VCaP (cell line): ENCODE data around the gene NFKBIB.
A peak's percentile ranks its signal among the peaks of the same experiment; 100 is the strongest.
"Not testable (repeated sequence)": the region's sequence is repeated elsewhere in the genome, so short reads cannot be mapped to it uniquely, and the experiment has no call there.

Experiments
- H3K27ac ChIP-seq: fragments of 450-650 bp; 2 replicates; pipeline ENCODE4 v1.5.1; 2017
- TF ChIP-seq, protein P1 (sequence below): fragments of 450-650 bp; conservative IDR thresholded peaks from 2 replicates; pipeline ENCODE4 v1.5.1; 2017; ENCODE audit warnings: mild to moderate bottlenecking, moderate library complexity

NFKBIB gene

DNA sequence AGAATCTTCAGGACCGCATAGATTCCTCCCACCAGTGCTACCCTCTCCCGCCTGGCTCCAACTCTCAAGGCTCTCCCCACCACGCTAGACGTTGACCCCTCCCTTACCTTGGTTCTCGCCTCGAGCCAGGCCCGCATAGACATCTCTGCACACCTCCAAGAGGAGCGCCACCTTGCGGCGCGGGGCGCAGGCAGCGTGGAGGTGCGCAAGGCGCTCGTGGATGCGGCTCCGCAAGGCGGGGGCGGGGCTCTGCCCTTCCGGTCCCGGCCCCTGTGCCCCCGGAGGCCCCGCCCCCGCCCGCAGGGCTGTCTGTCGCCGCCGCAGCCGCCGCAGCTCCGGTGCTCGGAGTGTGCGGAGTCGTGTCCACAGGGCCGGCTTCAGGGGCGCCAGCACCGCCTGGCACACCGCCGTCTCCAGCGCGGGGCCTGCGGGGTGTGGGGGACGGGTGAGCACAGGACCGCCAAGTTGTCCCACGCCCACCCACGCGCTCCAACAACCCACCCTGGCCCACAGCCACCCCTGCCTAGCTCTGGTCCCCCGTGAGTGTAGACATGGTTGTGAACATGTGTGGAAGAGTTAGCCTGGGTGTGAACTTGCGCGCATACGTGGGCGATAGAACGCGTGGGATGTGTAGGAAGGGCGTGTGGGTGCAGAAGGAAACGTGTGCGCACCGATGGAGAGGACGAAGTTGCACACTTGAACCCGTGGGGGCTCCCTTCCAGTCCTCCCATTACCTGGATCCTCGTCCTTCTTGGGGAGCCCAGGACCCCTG, 29.7 kb upstream of the NFKBIB start:
- peak overlapping the region; percentile 23; the same call in 1 of the 2 replicates for H3K27ac ChIP-seq
- TF ChIP-seq, protein P1, sequence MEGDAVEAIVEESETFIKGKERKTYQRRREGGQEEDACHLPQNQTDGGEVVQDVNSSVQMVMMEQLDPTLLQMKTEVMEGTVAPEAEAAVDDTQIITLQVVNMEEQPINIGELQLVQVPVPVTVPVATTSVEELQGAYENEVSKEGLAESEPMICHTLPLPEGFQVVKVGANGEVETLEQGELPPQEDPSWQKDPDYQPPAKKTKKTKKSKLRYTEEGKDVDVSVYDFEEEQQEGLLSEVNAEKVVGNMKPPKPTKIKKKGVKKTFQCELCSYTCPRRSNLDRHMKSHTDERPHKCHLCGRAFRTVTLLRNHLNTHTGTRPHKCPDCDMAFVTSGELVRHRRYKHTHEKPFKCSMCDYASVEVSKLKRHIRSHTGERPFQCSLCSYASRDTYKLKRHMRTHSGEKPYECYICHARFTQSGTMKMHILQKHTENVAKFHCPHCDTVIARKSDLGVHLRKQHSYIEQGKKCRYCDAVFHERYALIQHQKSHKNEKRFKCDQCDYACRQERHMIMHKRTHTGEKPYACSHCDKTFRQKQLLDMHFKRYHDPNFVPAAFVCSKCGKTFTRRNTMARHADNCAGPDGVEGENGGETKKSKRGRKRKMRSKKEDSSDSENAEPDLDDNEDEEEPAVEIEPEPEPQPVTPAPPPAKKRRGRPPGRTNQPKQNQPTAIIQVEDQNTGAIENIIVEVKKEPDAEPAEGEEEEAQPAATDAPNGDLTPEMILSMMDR = peak; percentile 78

DNA sequence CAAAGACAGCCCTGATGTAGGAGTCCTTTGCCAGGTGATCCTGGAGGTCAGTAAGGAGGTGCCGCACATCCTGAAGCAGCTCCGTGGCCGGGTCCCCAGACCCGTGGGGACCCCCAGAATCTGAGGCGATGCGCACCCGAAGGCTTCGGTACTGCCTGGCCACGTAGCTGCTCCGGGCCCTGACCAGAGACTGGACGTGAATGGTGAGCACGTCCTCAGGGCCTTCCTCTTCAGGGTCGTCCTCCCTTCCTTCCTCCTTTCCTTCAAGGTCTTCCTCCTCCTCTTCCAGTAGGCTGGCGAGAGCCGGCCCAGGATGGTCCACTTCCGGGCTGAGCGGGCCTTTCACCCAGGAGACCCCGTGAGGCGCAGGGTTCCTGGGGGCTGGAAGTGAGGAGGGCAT, 29.2 kb upstream of the NFKBIB start:
- H3K27ac ChIP-seq = no peak overlapping the region
- TF ChIP-seq, protein P1 = no peak

DNA sequence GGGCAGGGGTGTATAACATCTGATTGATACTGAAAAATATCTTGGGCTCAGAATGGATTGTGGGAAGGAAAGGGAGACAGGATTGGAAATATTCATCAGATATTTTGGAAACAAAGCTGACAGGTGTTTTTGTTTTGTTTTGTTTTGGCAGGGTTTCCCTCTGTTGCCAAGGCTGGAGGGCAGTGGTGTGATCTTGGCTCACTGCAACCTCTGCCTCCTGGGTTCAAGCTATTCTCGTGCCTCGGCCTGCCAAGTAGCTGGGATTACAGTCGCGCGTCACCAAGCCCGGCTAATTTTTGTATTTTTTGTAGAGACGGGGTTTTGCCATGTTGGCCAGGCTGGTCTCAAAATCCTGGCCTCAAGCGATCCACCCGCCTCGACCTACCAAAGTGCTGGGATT, 26.4 kb upstream of the NFKBIB start:
- H3K27ac ChIP-seq = not testable (repeated sequence)

DNA sequence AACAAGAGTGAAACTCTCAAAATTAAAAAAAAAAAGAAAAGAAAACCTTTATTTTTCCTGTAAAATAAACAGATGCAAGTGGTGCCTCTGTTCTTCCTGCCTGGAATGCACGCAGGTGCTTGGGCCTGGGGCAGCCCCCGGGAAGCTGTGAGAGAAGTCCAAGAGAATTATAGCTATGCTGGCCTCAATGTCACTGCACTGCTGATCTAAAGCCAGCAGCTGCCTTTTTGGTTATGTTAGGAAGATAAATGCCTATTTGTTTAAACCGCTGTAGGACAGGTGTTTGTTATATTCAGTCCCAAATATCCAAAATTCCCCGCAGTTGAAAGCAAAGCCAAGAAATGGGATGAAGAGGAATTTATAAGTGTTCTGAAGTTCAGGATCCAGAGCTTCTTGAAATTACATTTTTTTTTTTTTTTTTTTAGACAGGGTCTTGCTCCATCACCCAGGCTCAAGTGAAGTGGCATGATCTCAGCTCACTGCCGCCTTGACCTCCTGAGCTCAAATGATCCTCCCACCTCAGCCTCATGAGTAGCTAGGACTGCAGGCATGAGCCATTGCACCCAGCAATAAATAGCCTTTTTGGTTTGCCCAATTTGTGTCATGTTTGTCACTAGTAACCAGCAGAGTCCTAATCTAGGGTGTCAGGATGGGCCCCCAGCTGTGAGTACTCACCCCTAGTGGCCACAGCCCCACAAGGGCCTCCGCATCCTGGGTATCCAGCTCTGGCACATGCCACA, 23.9 kb upstream of the NFKBIB start:
- H3K27ac ChIP-seq = peak overlapping the region; percentile 91; the same call in 1 of the 2 replicates
- TF ChIP-seq, protein P1 = no peak

DNA sequence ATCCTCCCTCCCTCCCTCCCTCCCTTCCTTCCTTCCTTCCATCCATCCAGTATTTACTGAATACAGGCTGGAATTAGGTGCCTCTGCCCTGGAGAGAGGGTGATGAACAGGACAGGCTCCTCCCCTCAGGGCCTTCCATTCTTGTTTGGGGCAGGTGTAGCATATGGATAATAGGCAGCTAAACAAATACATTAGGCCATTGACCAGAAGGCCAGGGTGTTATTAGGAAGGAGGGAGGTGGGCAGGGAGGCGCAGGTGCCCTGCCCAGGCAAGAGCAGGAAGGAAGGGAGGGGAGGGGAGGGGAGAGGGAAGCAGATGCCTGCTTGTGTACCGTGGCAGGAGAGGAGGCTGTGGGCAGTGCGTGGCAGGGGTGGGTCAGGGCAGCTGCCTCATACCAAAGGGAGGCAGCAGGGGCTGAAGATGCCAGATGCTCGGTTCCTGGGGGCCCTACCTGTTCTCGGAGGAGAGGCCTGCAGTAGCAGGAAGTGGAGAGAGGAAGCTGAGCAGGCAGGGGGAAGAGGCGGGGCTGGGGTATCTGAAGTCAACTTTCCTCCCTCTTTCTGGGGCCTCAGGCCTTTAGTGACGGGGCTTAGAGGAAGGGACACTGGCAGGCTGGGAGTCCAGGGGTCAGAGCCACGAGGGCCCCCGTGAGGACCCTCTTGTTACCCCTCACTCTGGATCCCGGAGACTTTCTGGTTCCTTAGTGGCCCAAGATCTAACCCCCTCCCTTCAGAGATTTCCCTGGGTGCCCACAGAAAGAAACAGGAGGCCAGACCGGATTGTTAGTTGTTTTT, 21.8 kb upstream of the NFKBIB start, which contains the start of gene RINL:
TSS of gene RINL (minus strand) at position 495 of the 794 bp plus-strand sequence. CDS start 1,533 bp downstream, outside the sequence.
- H3K27ac ChIP-seq = peak within 1 kb of the TSS; percentile 91
- TF ChIP-seq, protein P1 = no peak

DNA sequence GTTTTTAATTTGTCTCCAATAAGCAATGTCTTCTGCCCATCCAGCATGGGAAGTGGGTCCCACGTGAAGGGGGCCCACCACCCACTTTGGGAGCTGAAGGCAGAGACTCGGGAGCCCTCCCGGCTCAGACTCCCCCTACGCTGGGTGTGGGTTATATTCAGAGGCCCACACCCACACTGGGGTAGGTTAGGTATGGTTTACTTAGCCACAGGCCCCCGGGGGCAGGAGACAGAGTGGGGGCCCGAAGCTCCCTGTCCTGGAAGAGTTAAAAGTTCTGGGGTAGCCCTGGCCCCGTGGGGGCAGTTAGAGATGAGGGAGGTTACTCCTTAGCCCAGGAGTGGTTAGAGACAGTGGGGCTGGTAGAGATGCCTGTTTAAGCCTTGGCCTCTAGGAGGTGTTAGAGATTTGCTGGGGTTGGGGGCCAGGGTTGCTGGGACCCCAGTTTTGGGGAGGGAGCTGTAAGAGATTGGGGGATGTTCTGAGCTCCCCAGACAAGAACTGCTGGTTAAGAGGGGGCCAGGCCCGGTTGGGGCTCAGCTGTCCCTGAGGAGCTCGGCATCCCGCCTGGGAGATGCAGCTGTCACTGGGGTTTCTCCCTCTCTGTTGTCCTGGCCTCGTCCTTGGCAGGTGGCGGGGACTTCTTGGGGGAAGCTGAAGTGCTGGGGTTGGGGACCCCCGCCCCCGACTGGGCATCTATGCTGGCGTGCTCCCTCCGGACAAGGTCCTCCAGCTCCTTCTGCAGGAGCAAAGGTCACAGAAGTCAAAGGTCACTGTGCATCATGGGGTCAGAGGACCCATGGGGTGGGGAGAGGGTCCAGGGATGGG, 21.0 kb upstream of the NFKBIB start:
- H3K27ac ChIP-seq = peak overlapping the region; percentile 91
- TF ChIP-seq, protein P1 = no peak

DNA sequence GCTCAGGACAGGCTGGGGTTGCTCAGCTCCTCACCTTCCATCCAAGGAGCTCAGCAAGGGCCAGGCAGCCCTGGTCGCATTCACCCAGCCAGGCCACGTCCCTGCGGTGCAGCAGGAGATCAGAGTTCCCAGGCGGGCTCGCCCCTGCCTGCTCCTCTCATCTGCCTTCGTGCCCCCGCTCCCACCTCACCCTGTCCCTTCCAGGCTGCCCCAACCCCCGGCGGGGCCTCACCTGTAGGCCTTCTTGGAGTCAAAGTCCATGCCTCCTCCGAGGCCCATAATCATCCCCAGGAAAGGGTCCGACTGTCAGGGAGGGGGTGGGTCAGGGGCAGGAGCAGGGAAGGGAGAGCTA, 20.4 kb upstream of the NFKBIB start:
- TF ChIP-seq, protein P1 = no peak
- peak overlapping the region; percentile 91; the same call in 1 of the 2 replicates for H3K27ac ChIP-seq
